ENCODE measurements around the gene ATAD3A.
"Not testable (repeated sequence)": the region's sequence is repeated elsewhere in the genome, so short reads cannot be mapped to it uniquely, and the experiment has no call there.

- not testable (repeated sequence) for TF ChIP-seq USF2 (IDR thresholded peaks at IDR 0.05; ENCODE audit: borderline replicate concordance, low read depth, low read length); EP300 (IDR thresholded peaks at IDR 0.05; ENCODE audit: borderline replicate concordance in 1 of 2, low read depth in 1 of 2, low read length in 1 of 2); MAX (IDR thresholded peaks at IDR 0.05; ENCODE audit: low read depth)
These were observed 2.5 kb upstream of the ATAD3A start for GRCh38 chr1:1509465-1509850.
